ENCODE measurements around the gene MFSD2A.

MFSD2A gene

GRCh38 chr1:39925721-39926342 lies 29.1 kb upstream of the MFSD2A start (continued):
- TF ChIP-seq SNAI2 (CRISPR knock-in tag; IDR thresholded peaks at IDR 0.05), result no peak

GRCh38 chr1:39926343-39926793 lies 28.6 kb upstream of the MFSD2A start:
- TF ChIP-seq CREB5 (CRISPR knock-in tag; IDR thresholded peaks at IDR 0.05; ENCODE audit: low read depth) (no peak), ZC3H10 (CRISPR knock-in tag; IDR thresholded peaks at IDR 0.05) (no peak), BACH2 (CRISPR knock-in tag; IDR thresholded peaks at IDR 0.05; ENCODE audit: borderline replicate concordance) (no peak), OSR1 (CRISPR knock-in tag; IDR thresholded peaks at IDR 0.05) (no peak), ISL1 (CRISPR knock-in tag; IDR thresholded peaks at IDR 0.05) (no peak), CSDC2 (CRISPR knock-in tag; IDR thresholded peaks at IDR 0.05) (no peak), TSHZ2 (CRISPR knock-in tag; IDR thresholded peaks at IDR 0.05) (no peak), RARB (CRISPR knock-in tag; IDR thresholded peaks at IDR 0.05) (no peak), TCF4 (CRISPR knock-in tag; IDR thresholded peaks at IDR 0.05; ENCODE audit: borderline replicate concordance) (no peak), PPARA (CRISPR knock-in tag; IDR thresholded peaks at IDR 0.05; ENCODE audit: borderline replicate concordance) (no peak)
- no peak; the same call in 2 of the 3 replicates for ATAC-seq

- ATAC-seq, result no peak
- TF ChIP-seq OSR1 (CRISPR knock-in tag; IDR thresholded peaks at IDR 0.05), result no peak
- TF ChIP-seq SNAI2 (CRISPR knock-in tag; IDR thresholded peaks at IDR 0.05), result no peak
- no peak for TF ChIP-seq ZFP30 (CRISPR knock-in tag; IDR thresholded peaks at IDR 0.05)
- no peak for TF ChIP-seq ZFP3 (CRISPR knock-in tag; IDR thresholded peaks at IDR 0.05)
- TF ChIP-seq POU6F1 (CRISPR knock-in tag; IDR thresholded peaks at IDR 0.05; ENCODE audit: borderline replicate concordance, low read depth), result no peak
- TF ChIP-seq CREB5 (CRISPR knock-in tag; IDR thresholded peaks at IDR 0.05; ENCODE audit: low read depth), result no peak
- no peak for TF ChIP-seq RARB (CRISPR knock-in tag; IDR thresholded peaks at IDR 0.05)
- no peak for TF ChIP-seq ESRRG (CRISPR knock-in tag; IDR thresholded peaks at IDR 0.05)
- no peak for TF ChIP-seq CSRNP3 (CRISPR knock-in tag; IDR thresholded peaks at IDR 0.05)
- no peak for TF ChIP-seq CSDC2 (CRISPR knock-in tag; IDR thresholded peaks at IDR 0.05)
Observed at GRCh38 chr1:39926820-39927219, 28.1 kb upstream of the MFSD2A start.

- ATAC-seq, result no peak
- no peak for TF ChIP-seq ZNF565 (CRISPR knock-in tag; conservative IDR thresholded peaks at IDR 0.05; ENCODE audit: low read depth)
- TF ChIP-seq SNAI2 (CRISPR knock-in tag; IDR thresholded peaks at IDR 0.05), result no peak
- no peak for TF ChIP-seq TOX (CRISPR knock-in tag; IDR thresholded peaks at IDR 0.05; ENCODE audit: borderline replicate concordance)
- TF ChIP-seq TCF4 (CRISPR knock-in tag; IDR thresholded peaks at IDR 0.05; ENCODE audit: borderline replicate concordance), result no peak
- no peak for TF ChIP-seq BACH2 (CRISPR knock-in tag; IDR thresholded peaks at IDR 0.05; ENCODE audit: borderline replicate concordance)
- no peak for TF ChIP-seq RARB (CRISPR knock-in tag; IDR thresholded peaks at IDR 0.05)
- no peak for TF ChIP-seq ZC3H10 (CRISPR knock-in tag; IDR thresholded peaks at IDR 0.05)
- no peak for TF ChIP-seq OSR1 (CRISPR knock-in tag; IDR thresholded peaks at IDR 0.05)
- no peak for TF ChIP-seq ZFP3 (CRISPR knock-in tag; IDR thresholded peaks at IDR 0.05)
- TF ChIP-seq CREB5 (CRISPR knock-in tag; IDR thresholded peaks at IDR 0.05; ENCODE audit: low read depth), result no peak
- TF ChIP-seq CSRNP3 (CRISPR knock-in tag; IDR thresholded peaks at IDR 0.05), result no peak
- no peak for TF ChIP-seq ZNF8 (CRISPR knock-in tag; IDR thresholded peaks at IDR 0.05)
- no peak for TF ChIP-seq ZFP30 (CRISPR knock-in tag; IDR thresholded peaks at IDR 0.05)
- no peak for TF ChIP-seq PPARA (CRISPR knock-in tag; IDR thresholded peaks at IDR 0.05; ENCODE audit: borderline replicate concordance)
- TF ChIP-seq POU6F1 (CRISPR knock-in tag; IDR thresholded peaks at IDR 0.05; ENCODE audit: borderline replicate concordance, low read depth), result no peak
Observed at GRCh38 chr1:39927538-39927937, 27.4 kb upstream of the MFSD2A start.
